Caco-2 (cell line): Measurements from ENCODE around the gene COQ4. TPM values are rescaled to one million over a fixed set of nuclear protein-coding genes. Genes with fewer than 3 reads are reported as not detected.

ENCODE experiments used
- BruUV-seq: library from RNA; stranded (reverse); fragments of 400-500 nt; replicated peaks from 2 replicates; lab custom pipeline; 2021; lab: Mats Ljungman, UMichigan
- CTCF ChIA-PET: fragments of 300-600 bp; sonication (Branson Sonifier 250); formaldehyde crosslinking; loops from one replicate; lab custom pipeline; 2022; ENCODE audit warnings: antibody characterized with exemption; lab: Charles Lee
- POLR2A ChIA-PET: fragments of 300-600 bp; sonication (Branson Sonifier 250); formaldehyde crosslinking; loops from one replicate; lab custom pipeline; 2022; ENCODE audit warnings: antibody characterized with exemption; lab: Charles Lee
- DNase-seq, 2 experiments: peaks; one replicate each; pipeline versions ENCODE4 v3.0.0 to v3.0.0-alpha.2; 2020 to 2022
- H3K27me3 ChIP-seq: replicated peaks from 2 replicates; pipeline ENCODE4 v1.6.0; 2011; ENCODE audit warnings: low read length; ENCODE audit not compliant: control insufficient read depth, insufficient read depth
- H3K36me3 ChIP-seq: 2 replicates; pipeline ENCODE4 v1.5.1; 2011; ENCODE audit warnings: low read length; ENCODE audit not compliant: control insufficient read depth, insufficient read depth
- H3K4me1 ChIP-seq: fragments of 250-450 bp; sonication (Bioruptor Pico); 2 replicates; pipeline ENCODE4 v1.5.1; 2020; ENCODE audit warnings: mild to moderate bottlenecking
- H3K4me3 ChIP-seq: 2 replicates; pipeline ENCODE4 v1.5.1; 2011; ENCODE audit warnings: low read depth, mild to moderate bottlenecking, control low read depth, low read length
- H3K9me3 ChIP-seq: fragments of 250-450 bp; sonication (Bioruptor Pico); 2 replicates; pipeline ENCODE4 v1.5.1; 2020; ENCODE audit warnings: mild to moderate bottlenecking, moderate library complexity
- H3K27ac Mint-ChIP-seq: one replicate; pipeline ENCODE4 v1.8.0; 2022; ENCODE audit warnings: mixed read lengths; ENCODE audit not compliant: unreplicated experiment
- H3K27me3 Mint-ChIP-seq: one replicate; pipeline ENCODE4 v1.8.0; 2022; ENCODE audit warnings: mixed read lengths; ENCODE audit not compliant: insufficient read depth, unreplicated experiment
- H3K36me3 Mint-ChIP-seq: one replicate; pipeline ENCODE4 v1.8.0; 2022; ENCODE audit warnings: mild to moderate bottlenecking, mixed read lengths; ENCODE audit not compliant: insufficient read depth, unreplicated experiment
- H3K4me1 Mint-ChIP-seq: one replicate; pipeline ENCODE4 v1.8.0; 2022; ENCODE audit warnings: low read depth, mixed read lengths; ENCODE audit not compliant: unreplicated experiment
- H3K4me3 Mint-ChIP-seq: one replicate; pipeline ENCODE4 v1.8.0; 2022; ENCODE audit warnings: mild to moderate bottlenecking, moderate library complexity, mixed read lengths; ENCODE audit not compliant: unreplicated experiment
- H3K9me3 Mint-ChIP-seq: one replicate; pipeline ENCODE4 v1.8.0; 2022; ENCODE audit warnings: mixed read lengths; ENCODE audit not compliant: unreplicated experiment
- CTCF ChIP-seq, 2 experiments: fragments of 200-600 bp in 1 of 2; IDR thresholded peaks; 1 replicate in 1 of 2; 2 replicates in 1 of 2; pipeline versions ENCODE4 v1.5.1 to v1.8.0; 2011 to 2022; ENCODE audit warnings: antibody characterized with exemption in 1 of 2, control low read depth in 1 of 2, inconsistent platforms in 1 of 2, low read depth in 1 of 2, low read length in 1 of 2, mild to moderate bottlenecking in 1 of 2, moderate library complexity in 1 of 2; ENCODE audit not compliant: insufficient read depth in 1 of 2, severe bottlenecking in 1 of 2, unreplicated experiment in 1 of 2
- intact Hi-C: fragments of 100-400 bp; cut with micrococcal nuclease; formaldehyde crosslinking; loops from one replicate; pipeline ENCODE4 v1.10.0; 2022; ENCODE audit not compliant: unreplicated experiment
- total RNA-seq: library from RNA; stranded (reverse); gene quantifications from 2 replicates; pipeline ENCODE4 v1.2.3, GENCODE V29; 2022

The COQ4 gene
- total RNA-seq, 1 experiment from 2014 or later = 48.9 TPM

GRCh38 chr9:128360826-128361225, 38.2 kb downstream of the COQ4 start:
- Histone ChIP-seq H3K4me1 (peaks cover 8% of the 10 kb centered on the region; the same call in 1 of the 2 replicates), H3K27me3 (no peaks in the 10 kb centered on the region), H3K9me3 (no peaks in the 10 kb centered on the region), H3K4me3 (no peak overlapping the region), H3K36me3 (no peaks in the 10 kb centered on the region)
- Mint-ChIP-seq H3K27me3 (no peaks in the 10 kb centered on the region), H3K27ac (peak overlapping the region; percentile 83), H3K9me3 (no peaks in the 10 kb centered on the region), H3K4me1 (peaks cover 7% of the 10 kb centered on the region), H3K36me3 (peaks cover 23% of the 10 kb centered on the region), H3K4me3 (no peak overlapping the region)
- CTCF ChIA-PET = interaction anchor here (0.9 to 2.3 kb wide), 3 partner anchors 50 to 66 kb away, joined by 3 to 31 read pairs (median 4); partner anchors contain the start of gene CERCAM
- TF ChIP-seq CTCF (IDR thresholded peaks at IDR 0.05; ENCODE audit: insufficient read depth in 1 of 2, low read depth in 1 of 2, low read length in 1 of 2, severe bottlenecking in 1 of 2, unreplicated experiment in 1 of 2) = no peak
- POLR2A ChIA-PET = no interaction called here
- no TSS peak for BruUV-seq
- DNase-seq = no peak
- intact Hi-C loops = no loop called here

GRCh38 chr9:128361296-128361985, 38.8 kb downstream of the COQ4 start:
- no peak overlapping the region for H3K4me3 ChIP-seq
- Mint-ChIP-seq H3K36me3 (peaks cover 17% of the 10 kb centered on the region), H3K27me3 (no peaks in the 10 kb centered on the region), H3K4me3 (peak overlapping the region; percentile 81), H3K27ac (peak overlapping the region; percentile 83), H3K4me1 (peaks cover 7% of the 10 kb centered on the region), H3K9me3 (no peaks in the 10 kb centered on the region)
- POLR2A ChIA-PET = interaction anchor here (1.5 kb wide), 1 partner anchor 10 kb away, joined by 11 read pairs; the partner anchor contains the start of gene URM1
- no peak for TF ChIP-seq CTCF (IDR thresholded peaks at IDR 0.05; ENCODE audit: insufficient read depth in 1 of 2, low read depth in 1 of 2, low read length in 1 of 2, severe bottlenecking in 1 of 2, unreplicated experiment in 1 of 2)
- H3K9me3 ChIP-seq = no peaks in the 10 kb centered on the region
- H3K36me3 ChIP-seq = no peaks in the 10 kb centered on the region
- DNase-seq = no peak
- no peaks in the 10 kb centered on the region for H3K27me3 ChIP-seq
- intact Hi-C loops = no loop called here
- BruUV-seq = no TSS peak
- peaks cover 8% of the 10 kb centered on the region; the same call in 1 of the 2 replicates for H3K4me1 ChIP-seq
- CTCF ChIA-PET = interaction anchor here (0.5 to 2.3 kb wide), 15 partner anchors 9 to 497 kb away, joined by 3 to 31 read pairs (median 5); partner anchors contain the start of genes CERCAM and URM1

- Histone ChIP-seq H3K4me1 (peaks cover 8% of the 10 kb centered on the region; the same call in 1 of the 2 replicates), H3K4me3 (peak overlapping the region; percentile 34), H3K27me3 (no peaks in the 10 kb centered on the region), H3K36me3 (no peaks in the 10 kb centered on the region), H3K9me3 (no peaks in the 10 kb centered on the region)
- DNase-seq = peak; percentile 82 to 85
- Mint-ChIP-seq H3K9me3 (no peaks in the 10 kb centered on the region), H3K27ac (peak overlapping the region; percentile 83), H3K4me3 (peak overlapping the region; percentile 81), H3K27me3 (no peaks in the 10 kb centered on the region), H3K36me3 (peaks cover 17% of the 10 kb centered on the region), H3K4me1 (peaks cover 7% of the 10 kb centered on the region)
- ChIA-PET POLR2A (interaction anchor here (0.6 to 1.5 kb wide), 3 partner anchors 9 to 104 kb away, joined by 6 to 11 read pairs (median 6); partner anchors contain the start of genes CERCAM and URM1), CTCF (interaction anchor here (0.5 to 2.3 kb wide), 20 partner anchors 9 to 576 kb away, joined by 3 to 31 read pairs (median 4); partner anchors contain the start of genes CDK9, CERCAM, GOLGA2 and SWI5)
- intact Hi-C loops = loop anchor here (1.0 to 2.0 kb wide), 3 partner anchors 50 to 67 kb away; partner anchors contain the start of gene CERCAM
- peak; percentile 82 to 89 for TF ChIP-seq CTCF (IDR thresholded peaks at IDR 0.05; ENCODE audit: insufficient read depth in 1 of 2, low read depth in 1 of 2, low read length in 1 of 2, severe bottlenecking in 1 of 2, unreplicated experiment in 1 of 2)
- no TSS peak for BruUV-seq
Measured at GRCh38 chr9:128361986-128362646, 39.5 kb downstream of the COQ4 start.
